Nephron (organoid): ENCODE data around the gene MICA.
A peak's percentile ranks its signal among the peaks of the same experiment; 100 is the strongest.
"Not testable (repeated sequence)": the region's sequence is repeated elsewhere in the genome, so short reads cannot be mapped to it uniquely, and the experiment has no call there.

Source experiments
- H3K27ac Mint-ChIP-seq, 3 experiments: 2 replicates each; pipeline ENCODE4 v1.8.0; 2020; ENCODE audit warnings: mixed read lengths in 3 of 3, mild to moderate bottlenecking in 2 of 3, moderate library complexity in 1 of 3
- H3K27me3 Mint-ChIP-seq: 2 replicates; pipeline ENCODE4 v1.8.0; 2021; ENCODE audit warnings: low read depth, mild to moderate bottlenecking, moderate library complexity, mixed read lengths
- H3K36me3 Mint-ChIP-seq: 2 replicates; pipeline ENCODE4 v1.8.0; 2020; ENCODE audit warnings: low read depth, mixed read lengths
- H3K4me1 Mint-ChIP-seq: 2 replicates; pipeline ENCODE4 v1.8.0; 2020; ENCODE audit warnings: mixed read lengths
- H3K4me3 Mint-ChIP-seq, 3 experiments: 2 replicates each; pipeline ENCODE4 v1.8.0; 2020; ENCODE audit warnings: mild to moderate bottlenecking in 3 of 3, mixed read lengths in 3 of 3, moderate library complexity in 2 of 3
- H3K9me3 Mint-ChIP-seq: 2 replicates; pipeline ENCODE4 v1.8.0; 2020; ENCODE audit warnings: mixed read lengths
- TF ChIP-seq, protein P1 (sequence below), 3 experiments: fragments of 200-600 bp; sonication (generic); IDR thresholded peaks; one replicate each; pipeline ENCODE4 v1.5.0; 2021; ENCODE audit warnings: antibody characterized with exemption in 3 of 3; ENCODE audit not compliant: unreplicated experiment in 3 of 3

MICA gene

DNA sequence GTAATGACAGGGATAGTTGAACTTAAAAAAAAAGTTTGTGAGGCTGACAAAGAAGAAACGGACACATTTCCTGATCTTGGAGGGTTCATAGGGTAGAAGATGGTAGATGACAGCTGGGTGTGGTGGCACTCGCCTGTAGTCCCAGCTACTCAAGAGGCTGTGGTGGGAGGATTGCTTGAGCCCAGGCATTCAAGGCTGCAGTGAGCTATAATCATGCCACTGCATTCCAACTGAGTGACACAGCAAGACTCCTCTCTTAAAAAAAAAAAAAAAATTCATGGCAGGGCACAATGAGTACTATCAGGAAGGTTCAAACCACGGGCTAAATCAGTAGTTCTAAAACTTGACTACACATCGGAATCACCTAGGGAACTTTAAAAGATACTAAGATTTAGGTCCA is 2.0 kb upstream of the MICA start:
- TF ChIP-seq, protein P1, sequence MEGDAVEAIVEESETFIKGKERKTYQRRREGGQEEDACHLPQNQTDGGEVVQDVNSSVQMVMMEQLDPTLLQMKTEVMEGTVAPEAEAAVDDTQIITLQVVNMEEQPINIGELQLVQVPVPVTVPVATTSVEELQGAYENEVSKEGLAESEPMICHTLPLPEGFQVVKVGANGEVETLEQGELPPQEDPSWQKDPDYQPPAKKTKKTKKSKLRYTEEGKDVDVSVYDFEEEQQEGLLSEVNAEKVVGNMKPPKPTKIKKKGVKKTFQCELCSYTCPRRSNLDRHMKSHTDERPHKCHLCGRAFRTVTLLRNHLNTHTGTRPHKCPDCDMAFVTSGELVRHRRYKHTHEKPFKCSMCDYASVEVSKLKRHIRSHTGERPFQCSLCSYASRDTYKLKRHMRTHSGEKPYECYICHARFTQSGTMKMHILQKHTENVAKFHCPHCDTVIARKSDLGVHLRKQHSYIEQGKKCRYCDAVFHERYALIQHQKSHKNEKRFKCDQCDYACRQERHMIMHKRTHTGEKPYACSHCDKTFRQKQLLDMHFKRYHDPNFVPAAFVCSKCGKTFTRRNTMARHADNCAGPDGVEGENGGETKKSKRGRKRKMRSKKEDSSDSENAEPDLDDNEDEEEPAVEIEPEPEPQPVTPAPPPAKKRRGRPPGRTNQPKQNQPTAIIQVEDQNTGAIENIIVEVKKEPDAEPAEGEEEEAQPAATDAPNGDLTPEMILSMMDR (IDR thresholded peaks at IDR 0.05; ENCODE audit: unreplicated experiment in 3 of 3) = no peak
- peaks cover 38% of the 10 kb centered on the region for H3K27me3 Mint-ChIP-seq
- H3K27ac Mint-ChIP-seq = peak overlapping the region in 2 of 3 experiments; percentile 40 to 69
- H3K36me3 Mint-ChIP-seq = no peaks in the 10 kb centered on the region
- H3K9me3 Mint-ChIP-seq = no peaks in the 10 kb centered on the region
- peaks cover 32% of the 10 kb centered on the region for H3K4me1 Mint-ChIP-seq
- H3K4me3 Mint-ChIP-seq = peak overlapping the region; percentile 84 to 88 (median 85)

DNA sequence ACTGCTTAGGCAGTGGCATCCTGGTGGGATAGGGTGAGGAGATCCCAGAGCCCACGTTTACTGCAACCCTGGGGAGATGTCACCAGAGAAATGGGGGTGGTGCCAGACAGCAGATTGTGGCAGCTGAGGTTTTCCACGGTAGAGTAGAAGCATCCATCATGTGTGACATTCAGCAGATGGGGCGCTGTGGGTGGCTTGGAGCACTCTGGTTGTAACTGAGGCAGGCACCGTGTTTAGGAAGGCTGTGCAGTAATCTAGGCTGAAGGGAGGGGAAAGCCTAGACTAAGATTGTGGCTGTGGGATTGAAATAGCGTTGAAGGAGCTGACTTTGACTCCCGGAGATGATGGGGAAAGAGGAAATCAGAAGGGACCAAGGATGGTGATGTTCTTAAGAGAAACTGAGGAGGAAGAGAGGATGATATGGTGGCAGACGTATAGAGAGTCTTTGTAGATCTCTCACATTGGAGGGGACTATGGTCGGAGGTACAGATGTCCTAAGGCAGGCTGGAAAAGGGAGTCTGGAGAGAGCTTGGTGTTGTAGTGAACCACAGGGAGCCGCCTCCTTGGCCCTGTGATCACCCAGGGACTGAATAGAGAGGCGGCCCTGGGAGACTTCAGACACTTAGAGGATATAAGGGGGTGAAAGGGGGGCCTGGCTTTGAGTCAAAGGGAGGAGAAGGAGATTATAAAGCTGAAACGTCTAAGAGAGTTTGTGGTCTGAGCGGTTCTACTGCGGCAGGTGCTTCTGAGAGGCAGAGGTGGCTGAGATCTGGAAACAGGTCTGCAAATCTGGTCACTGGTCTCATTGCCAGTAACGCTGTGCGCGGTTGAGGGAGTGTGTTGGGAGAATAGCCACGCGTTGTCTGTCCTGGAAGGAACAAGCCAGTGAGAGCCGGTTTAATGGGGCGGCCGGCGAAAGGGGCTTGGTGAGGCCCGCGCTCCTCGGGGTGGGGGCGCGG is 792 bp upstream of the MICA start:
- H3K27ac Mint-ChIP-seq = peak overlapping the region; percentile 21 to 75 (median 64)
- no peaks in the 10 kb centered on the region for H3K9me3 Mint-ChIP-seq
- H3K4me1 Mint-ChIP-seq = peaks cover 27% of the 10 kb centered on the region
- peaks cover 38% of the 10 kb centered on the region for H3K27me3 Mint-ChIP-seq
- peak overlapping the region; percentile 84 to 95 (median 88) for H3K4me3 Mint-ChIP-seq
- H3K36me3 Mint-ChIP-seq = no peaks in the 10 kb centered on the region
- TF ChIP-seq, protein P1 (IDR thresholded peaks at IDR 0.05; ENCODE audit: unreplicated experiment in 3 of 3) = no peak

DNA sequence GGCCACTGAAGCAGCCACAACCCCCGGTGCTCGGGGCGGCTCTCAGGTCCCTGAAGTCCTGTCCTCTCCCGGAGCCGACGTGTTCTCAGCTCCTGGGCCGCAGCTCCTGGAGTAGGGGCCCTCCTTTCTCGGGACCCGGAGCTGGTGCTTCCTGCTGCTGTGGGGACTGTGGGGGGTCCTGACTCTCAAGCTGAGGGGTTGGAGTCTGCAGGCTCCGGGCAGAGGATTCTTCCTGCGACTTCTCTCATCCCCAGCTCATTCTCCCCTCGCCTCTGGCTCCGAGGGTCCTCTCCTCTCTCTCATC is 618 bp downstream of the MICA start:
- H3K4me1 Mint-ChIP-seq = peaks cover 27% of the 10 kb centered on the region
- H3K4me3 Mint-ChIP-seq = peak overlapping the region; percentile 84 to 95 (median 88)
- peaks cover 43% of the 10 kb centered on the region for H3K27me3 Mint-ChIP-seq
- not testable (repeated sequence) for H3K36me3 Mint-ChIP-seq, H3K9me3 Mint-ChIP-seq
- peak overlapping the region; percentile 21 to 75 (median 64) for H3K27ac Mint-ChIP-seq

DNA sequence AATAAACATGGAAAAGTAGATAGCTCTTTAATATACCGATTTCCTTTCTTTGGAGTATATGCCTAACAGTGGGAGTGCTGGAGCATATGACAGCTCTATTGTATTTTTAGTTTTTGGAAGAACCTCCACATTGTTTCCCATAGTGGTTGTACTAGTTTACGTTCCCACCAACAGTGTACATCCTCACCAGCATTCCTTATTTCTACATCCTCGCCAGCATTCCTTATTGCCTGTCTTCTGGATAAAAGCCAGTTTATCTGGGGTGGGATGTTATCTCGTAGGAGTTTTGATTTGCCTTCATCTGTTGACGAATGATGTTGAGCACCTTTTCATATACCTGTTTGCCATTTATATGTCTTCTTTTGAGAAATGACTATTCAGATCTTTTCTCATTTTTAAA is 2.6 kb downstream of the MICA start:
- Mint-ChIP-seq H3K27me3 (peaks cover 37% of the 10 kb centered on the region), H3K4me3 (peak overlapping the region; percentile 43 to 62 (median 59)), H3K36me3 (no peaks in the 10 kb centered on the region), H3K9me3 (no peaks in the 10 kb centered on the region), H3K27ac (no peak overlapping the region), H3K4me1 (peaks cover 17% of the 10 kb centered on the region)
- TF ChIP-seq, protein P1 (IDR thresholded peaks at IDR 0.05; ENCODE audit: unreplicated experiment in 3 of 3) = no peak

DNA sequence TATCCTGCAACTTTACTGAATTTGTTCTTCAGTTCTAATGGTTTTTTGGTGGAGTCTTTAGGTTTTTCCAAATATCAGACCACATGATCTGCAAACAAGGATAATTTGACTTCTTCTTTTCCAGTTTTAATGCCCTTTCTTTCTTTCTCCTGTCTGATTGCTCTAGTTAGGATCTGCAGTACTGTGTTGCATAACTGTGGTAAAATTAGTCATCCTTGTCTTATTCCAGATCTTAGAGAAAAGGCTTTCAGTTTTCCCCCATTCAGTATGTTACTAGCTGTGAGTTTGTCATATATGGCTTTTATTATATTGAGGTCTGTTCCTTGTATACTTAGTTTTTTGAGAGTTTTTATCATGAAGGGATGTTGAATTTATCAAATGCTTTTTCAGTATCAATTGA is 4.3 kb downstream of the MICA start:
- Mint-ChIP-seq H3K36me3 (no peaks in the 10 kb centered on the region), H3K27me3 (peaks cover 24% of the 10 kb centered on the region), H3K4me3 (peak overlapping the region in 1 of 3 experiments; percentile 59), H3K4me1 (peaks cover 3% of the 10 kb centered on the region), H3K27ac (no peak overlapping the region), H3K9me3 (no peaks in the 10 kb centered on the region)
- TF ChIP-seq, protein P1 (IDR thresholded peaks at IDR 0.05; ENCODE audit: unreplicated experiment in 3 of 3) = no peak

DNA sequence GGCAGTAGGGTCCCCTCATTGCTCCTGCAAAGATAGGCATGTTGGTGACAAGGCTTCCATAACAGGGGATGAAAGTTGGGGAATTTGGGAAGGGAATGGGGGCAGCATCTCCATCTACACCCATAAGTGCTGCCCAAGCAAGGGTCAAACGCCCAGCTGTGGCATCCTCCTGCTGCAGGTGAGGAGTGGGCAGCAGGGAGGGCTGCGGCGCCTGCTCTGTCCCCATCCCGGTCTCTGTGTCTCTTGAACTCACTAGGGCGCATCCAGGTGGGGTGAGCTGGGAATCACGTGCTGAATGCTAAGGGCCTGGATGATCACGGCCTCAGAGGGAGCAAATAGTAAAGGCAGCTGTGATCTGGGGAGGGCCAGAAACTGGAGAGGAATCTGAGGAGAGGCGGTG is 9.1 kb downstream of the MICA start:
- Mint-ChIP-seq H3K4me1 (no peaks in the 10 kb centered on the region), H3K27ac (no peak overlapping the region), H3K4me3 (no peak overlapping the region), H3K9me3 (peaks cover 3% of the 10 kb centered on the region), H3K27me3 (peaks cover 8% of the 10 kb centered on the region), H3K36me3 (peaks cover 14% of the 10 kb centered on the region)
- TF ChIP-seq, protein P1 (IDR thresholded peaks at IDR 0.05; ENCODE audit: unreplicated experiment in 3 of 3) = no peak

DNA sequence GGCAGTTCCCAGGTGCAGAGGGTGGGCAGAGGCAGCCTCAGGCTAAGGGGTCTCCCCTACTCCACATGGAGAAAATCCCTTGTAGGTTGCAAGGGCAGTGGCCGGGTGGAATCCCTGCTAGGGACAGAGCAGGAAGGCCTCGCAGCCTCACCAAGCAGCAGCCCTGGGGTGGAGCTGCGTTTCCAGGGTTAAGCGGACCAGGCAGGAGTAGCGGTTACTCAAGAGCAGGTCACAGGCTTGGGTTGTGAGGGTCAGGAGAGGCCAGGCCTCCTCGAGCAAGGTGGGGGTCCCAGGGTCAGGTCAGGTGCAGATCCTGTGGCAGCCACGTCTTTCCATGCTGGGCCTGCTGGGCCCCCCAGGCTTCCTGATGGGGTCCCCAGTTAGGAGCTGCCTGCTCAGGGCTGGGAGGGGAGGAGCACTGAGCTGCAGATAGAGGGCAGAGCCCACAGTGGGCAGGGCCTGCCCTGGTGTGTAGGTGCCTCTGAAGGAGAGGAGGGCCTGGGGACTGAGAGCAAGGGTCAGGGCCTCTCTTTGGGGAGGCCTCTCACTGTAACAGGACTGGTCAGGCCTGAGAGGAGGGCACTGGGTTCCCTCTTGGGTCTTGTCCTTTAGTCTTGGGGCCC is 10.9 kb downstream of the MICA start:
- H3K4me1 Mint-ChIP-seq, H3K27me3 Mint-ChIP-seq, H3K27ac Mint-ChIP-seq, H3K9me3 Mint-ChIP-seq, H3K4me3 Mint-ChIP-seq: not testable (repeated sequence)
- H3K36me3 Mint-ChIP-seq = peaks cover 14% of the 10 kb centered on the region
